CD4-positive, alpha-beta T cell treated with Interleukin-12 subunit alpha and Interleukin-12 subunit beta, for 1 hour (primary cell): ENCODE measurements around the gene GPC1.
"Not testable (repeated sequence)": the region's sequence is repeated elsewhere in the genome, so short reads cannot be mapped to it uniquely, and the experiment has no call there.

Experiments used
- DNase-seq: peaks from one replicate; pipeline ENCODE4 v3.0.0-alpha.2; 2020

GPC1 gene

GRCh38 chr2:240435457-240435947 lies at the start of gene GPC1:
Gene GPC1, plus strand, starts transcription at chr2:240435663. Its CDS starts 256 bp downstream, at chr2:240435919.
- peak; percentile 66 for DNase-seq

- no peak for DNase-seq
These were observed 49.1 kb upstream of the GPC1 start for GRCh38 chr2:240386326-240386725.

GRCh38 chr2:240386743-240387142 lies 48.7 kb upstream of the GPC1 start:
- not testable (repeated sequence) for DNase-seq

GRCh38 chr2:240387325-240387668 lies 48.2 kb upstream of the GPC1 start:
- DNase-seq, result no peak

GRCh38 chr2:240387669-240388358 lies 47.6 kb upstream of the GPC1 start:
- DNase-seq, result no peak

- DNase-seq, result no peak
These were observed 46.8 kb upstream of the GPC1 start for GRCh38 chr2:240388471-240389301.

- no peak for DNase-seq
These were observed 46.1 kb upstream of the GPC1 start for GRCh38 chr2:240389302-240389805.

GRCh38 chr2:240390091-240391073 lies 45.1 kb upstream of the GPC1 start:
- no peak for DNase-seq

GRCh38 chr2:240391111-240392051 lies 44.1 kb upstream of the GPC1 start:
- no peak for DNase-seq

GRCh38 chr2:240392084-240392947 lies 43.1 kb upstream of the GPC1 start:
- DNase-seq, result no peak

- no peak for DNase-seq
These were observed 42.3 kb upstream of the GPC1 start for GRCh38 chr2:240392948-240393830.

- no peak for DNase-seq
These were observed 41.5 kb upstream of the GPC1 start for GRCh38 chr2:240393831-240394410.

GRCh38 chr2:240394549-240394948 lies 40.9 kb upstream of the GPC1 start:
- no peak for DNase-seq

GRCh38 chr2:240395448-240395847 lies 40.0 kb upstream of the GPC1 start:
- no peak for DNase-seq

- no peak for DNase-seq
These were observed 39.4 kb upstream of the GPC1 start for GRCh38 chr2:240395896-240396622.

- DNase-seq, result no peak
These were observed 38.6 kb upstream of the GPC1 start for GRCh38 chr2:240396623-240397541.

GRCh38 chr2:240397542-240397916 lies 37.9 kb upstream of the GPC1 start:
- DNase-seq, result no peak
